Esophagus squamous epithelium (tissue), 5 donors: ENCODE measurements around the gene PKP2. TPM values are rescaled to one million over a fixed set of nuclear protein-coding genes. Genes with fewer than 3 reads are reported as not detected.

Experiments used
- DNase-seq: peaks from one replicate; lab custom pipeline; 2025; lab: John Stamatoyannopoulos, UW
- H3K27ac ChIP-seq, 4 donors: fragments of 200-600 bp; sonication (generic); one replicate each; pipeline ENCODE4 v1.5.1; 2016 to 2019; ENCODE audit warnings: mild to moderate bottlenecking in 1 of 4
- H3K27me3 ChIP-seq, 4 donors: fragments of 200-600 bp; sonication (generic); 1 replicate in 3 of 4; 2 replicates in 1 of 4; pipeline versions ENCODE4 v1.5.1 to v1.6.0; 2017 to 2021; ENCODE audit warnings: antibody characterized with exemption in 1 of 4
- H3K36me3 ChIP-seq, 3 donors: fragments of 200-600 bp; sonication (generic); one replicate each; pipeline ENCODE4 v1.5.1; 2016 to 2019
- H3K4me1 ChIP-seq, 3 donors: fragments of 200-600 bp; sonication (generic); one replicate each; pipeline ENCODE4 v1.5.1; 2017 to 2019
- H3K4me3 ChIP-seq, 4 donors: fragments of 200-600 bp; sonication (generic); 1 replicate in 3 of 4; 2 replicates in 1 of 4; pipeline ENCODE4 v1.5.1; 2016 to 2019; ENCODE audit warnings: mild to moderate bottlenecking in 2 of 4, moderate library complexity in 1 of 4
- H3K9me3 ChIP-seq, 3 donors: fragments of 200-600 bp; sonication (generic); one replicate each; pipeline ENCODE4 v1.5.1; 2016 to 2019
- CTCF ChIP-seq, 6 experiments: fragments of 450-650 bp in 4 of 6; fragments of 200-600 bp in 2 of 6; sonication (generic) in 2 of 6; IDR thresholded peaks; one replicate each; pipeline ENCODE4 v1.5.1; 2016 to 2019; ENCODE audit warnings: antibody characterized with exemption in 6 of 6, mild to moderate bottlenecking in 4 of 6, moderate library complexity in 4 of 6
- POLR2A ChIP-seq, 4 donors: fragments of 450-650 bp; IDR thresholded peaks; one replicate each; pipeline ENCODE4 v1.6.1; 2017; ENCODE audit warnings: antibody characterized with exemption in 4 of 4, mild to moderate bottlenecking in 4 of 4, moderate library complexity in 3 of 4
- WGBS, 2 donors: methylation state at CpG; one replicate each; pipeline ENCODE4 v1.1.5; 2018; 5-methylcytosine and 5-hydroxymethylcytosine counted together
- intact Hi-C: fragments of 100-400 bp; cut with DNase I; formaldehyde crosslinking; loops from one replicate; pipeline ENCODE4 v1.15.0; 2022
- total RNA-seq, 4 donors: library from RNA; depleted of rRNA; stranded (reverse); fragments of >200 nt; gene quantifications; one replicate each; pipeline ENCODE4 v1.1.0, GENCODE V29; 2016
- donor health status: DM: yes; HTN: yes; CAD: no.

PKP2 gene
- total RNA-seq, 4 donors from 2014 or later, result 8.5 to 22.5 (median 21.6) TPM

GRCh38 chr12:32809196-32809595 is 87.4 kb downstream of the PKP2 start:
- WGBS, 2 donors, result 0% methylated on average over 1 of the region's 1 CpG; no CpG with 5 or more reads in 1 of the 2 donors
- DNase-seq, result no peak
- intact Hi-C loops, result no loop called here
- TF ChIP-seq POLR2A (IDR thresholded peaks at IDR 0.05) (no peak), CTCF (IDR thresholded peaks at IDR 0.05) (no peak)
- Histone ChIP-seq H3K4me3 (no peak overlapping the region), H3K27ac (no peak overlapping the region), H3K9me3 (no peaks in the 10 kb centered on the region), H3K36me3 (no peaks in the 10 kb centered on the region), H3K27me3 (no peaks in the 10 kb centered on the region), H3K4me1 (no peaks in the 10 kb centered on the region)

GRCh38 chr12:32804301-32804700 is 92.3 kb downstream of the PKP2 start:
- Histone ChIP-seq H3K27ac (no peak overlapping the region), H3K9me3 (no peaks in the 10 kb centered on the region), H3K4me1 (no peaks in the 10 kb centered on the region), H3K36me3 (no peaks in the 10 kb centered on the region), H3K4me3 (no peak overlapping the region), H3K27me3 (no peaks in the 10 kb centered on the region)
- no peak for DNase-seq
- no peak for TF ChIP-seq CTCF (IDR thresholded peaks at IDR 0.05)
- no peak for TF ChIP-seq POLR2A (IDR thresholded peaks at IDR 0.05)
- WGBS, 2 donors, result 81 to 87% methylated on average over 3 of the region's 3 CpGs
- intact Hi-C loops, result no loop called here

- Histone ChIP-seq H3K27me3 (no peaks in the 10 kb centered on the region), H3K4me3 (no peak overlapping the region), H3K9me3 (no peaks in the 10 kb centered on the region), H3K36me3 (no peaks in the 10 kb centered on the region), H3K4me1 (no peaks in the 10 kb centered on the region), H3K27ac (no peak overlapping the region)
- intact Hi-C loops, result no loop called here
- DNase-seq, result no peak
- TF ChIP-seq CTCF (IDR thresholded peaks at IDR 0.05) (no peak), POLR2A (IDR thresholded peaks at IDR 0.05) (no peak)
- WGBS, 2 donors, result 66 to 74% methylated on average over 5 of the region's 5 CpGs
Observed at GRCh38 chr12:32801269-32801980, 95.2 kb downstream of the PKP2 start.

GRCh38 chr12:32794281-32794680 is 102.3 kb downstream of the PKP2 start:
- intact Hi-C loops, result no loop called here
- no peaks in the 10 kb centered on the region for H3K4me1 ChIP-seq
- no peaks in the 10 kb centered on the region for H3K27me3 ChIP-seq
- H3K36me3 ChIP-seq, result peaks cover 0 to 3% (median 0%) of the 10 kb centered on the region in 3 donors
- H3K4me3 ChIP-seq, result no peak overlapping the region
- WGBS, 2 donors, result 56 to 76% methylated on average over 4 of the region's 4 CpGs
- no peaks in the 10 kb centered on the region for H3K9me3 ChIP-seq
- no peak for DNase-seq
- no peak overlapping the region for H3K27ac ChIP-seq
- TF ChIP-seq CTCF (IDR thresholded peaks at IDR 0.05) (no peak), POLR2A (IDR thresholded peaks at IDR 0.05) (no peak)

- 36 to 40% methylated on average over 2 of the region's 2 CpGs for WGBS, 2 donors
- Histone ChIP-seq H3K27me3 (no peaks in the 10 kb centered on the region), H3K4me1 (no peaks in the 10 kb centered on the region), H3K4me3 (no peak overlapping the region), H3K36me3 (no peaks in the 10 kb centered on the region), H3K9me3 (no peaks in the 10 kb centered on the region), H3K27ac (no peak overlapping the region)
- TF ChIP-seq POLR2A (IDR thresholded peaks at IDR 0.05) (no peak), CTCF (IDR thresholded peaks at IDR 0.05) (no peak)
- DNase-seq, result no peak
- intact Hi-C loops, result no loop called here
Observed at GRCh38 chr12:32789916-32790315, 106.7 kb downstream of the PKP2 start.
